GM13977 (cell line): Measurements from ENCODE around the gene C11orf42.

ENCODE experiments used
- DNase-seq: peaks from one replicate; pipeline ENCODE4 v3.0.0; 2012; ENCODE audit warnings: low spot score
- CTCF ChIP-seq: IDR thresholded peaks from 2 replicates; pipeline ENCODE4 v1.5.1; 2012; ENCODE audit warnings: mild to moderate bottlenecking, control low read depth; ENCODE audit not compliant: insufficient read depth; ENCODE audit errors: extremely low read depth, missing control alignments
- in situ Hi-C: fragments of 300-500 bp; cut with MboI; formaldehyde crosslinking; loops from one replicate; pipeline ENCODE4 v1.12.0; 2022; ENCODE audit warnings: low sequenced_read_pairs, low pct_unique_long_range_greater_than_20kb, mixed read lengths, inconsistent platforms; ENCODE audit not compliant: unreplicated experiment

Gene C11orf42

GRCh38 chr11:6260207-6260726 is 54.9 kb downstream of the C11orf42 start:
- TF ChIP-seq CTCF = no peak
- no peak for DNase-seq
- in situ Hi-C loops = no loop called here
